ENCODE data around the gene TRIM9. TPM values are rescaled to one million over a fixed set of nuclear protein-coding genes. Genes with fewer than 3 reads are reported as not detected.

TRIM9 gene
- total RNA-seq, 2 donors from 2014 or later: 0.78 to 9.2 TPM

GRCh38 chr14:51022769-51023168, 72.1 kb downstream of the TRIM9 start:
- Histone ChIP-seq H3K4me3 (no peak overlapping the region), H3K36me3 (replicated peaks in 1 of 2; ENCODE audit: insufficient read depth in 1 of 2, low read depth in 2 of 2) (no peaks in the 10 kb centered on the region), H3K4me1 (no peaks in the 10 kb centered on the region), H3K27me3 (no peaks in the 10 kb centered on the region), H3K27ac (no peak overlapping the region), H3K9me3 (no peaks in the 10 kb centered on the region)
- intact Hi-C loops (cut with DNase I): no loop called here
- 78 to 92% methylated on average over 4 of the region's 4 CpGs for WGBS, 2 donors
- TF ChIP-seq POLR2A (IDR thresholded peaks at IDR 0.05): no peak
- TF ChIP-seq, protein P1, sequence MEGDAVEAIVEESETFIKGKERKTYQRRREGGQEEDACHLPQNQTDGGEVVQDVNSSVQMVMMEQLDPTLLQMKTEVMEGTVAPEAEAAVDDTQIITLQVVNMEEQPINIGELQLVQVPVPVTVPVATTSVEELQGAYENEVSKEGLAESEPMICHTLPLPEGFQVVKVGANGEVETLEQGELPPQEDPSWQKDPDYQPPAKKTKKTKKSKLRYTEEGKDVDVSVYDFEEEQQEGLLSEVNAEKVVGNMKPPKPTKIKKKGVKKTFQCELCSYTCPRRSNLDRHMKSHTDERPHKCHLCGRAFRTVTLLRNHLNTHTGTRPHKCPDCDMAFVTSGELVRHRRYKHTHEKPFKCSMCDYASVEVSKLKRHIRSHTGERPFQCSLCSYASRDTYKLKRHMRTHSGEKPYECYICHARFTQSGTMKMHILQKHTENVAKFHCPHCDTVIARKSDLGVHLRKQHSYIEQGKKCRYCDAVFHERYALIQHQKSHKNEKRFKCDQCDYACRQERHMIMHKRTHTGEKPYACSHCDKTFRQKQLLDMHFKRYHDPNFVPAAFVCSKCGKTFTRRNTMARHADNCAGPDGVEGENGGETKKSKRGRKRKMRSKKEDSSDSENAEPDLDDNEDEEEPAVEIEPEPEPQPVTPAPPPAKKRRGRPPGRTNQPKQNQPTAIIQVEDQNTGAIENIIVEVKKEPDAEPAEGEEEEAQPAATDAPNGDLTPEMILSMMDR (IDR thresholded peaks at IDR 0.05): no peak
- ATAC-seq (no peak), DNase-seq (no peak)

GRCh38 chr14:51020024-51020710, 74.7 kb downstream of the TRIM9 start:
- no peaks in the 10 kb centered on the region for H3K36me3 ChIP-seq (replicated peaks in 1 of 2; ENCODE audit: insufficient read depth in 1 of 2, low read depth in 2 of 2)
- no peak overlapping the region for H3K4me3 ChIP-seq
- no peaks in the 10 kb centered on the region for H3K4me1 ChIP-seq
- H3K27ac ChIP-seq: no peak overlapping the region
- 78 to 79% methylated on average over 11 of the region's 11 CpGs for whole genome bisulfite sequencing, 2 donors
- no peaks in the 10 kb centered on the region for H3K9me3 ChIP-seq
- intact Hi-C loops (cut with DNase I): no loop called here
- TF ChIP-seq, protein P1 (IDR thresholded peaks at IDR 0.05): no peak
- TF ChIP-seq POLR2A (IDR thresholded peaks at IDR 0.05): no peak
- no peaks in the 10 kb centered on the region for H3K27me3 ChIP-seq
- ATAC-seq (no peak), DNase-seq (no peak)

- Histone ChIP-seq H3K4me3 (no peak overlapping the region), H3K36me3 (replicated peaks in 1 of 2; ENCODE audit: insufficient read depth in 1 of 2, low read depth in 2 of 2) (no peaks in the 10 kb centered on the region), H3K9me3 (no peaks in the 10 kb centered on the region), H3K4me1 (no peaks in the 10 kb centered on the region), H3K27ac (no peak overlapping the region), H3K27me3 (no peaks in the 10 kb centered on the region)
- no peak for DNase-seq
- WGBS, 2 donors: 65 to 70% methylated on average over 1 of the region's 1 CpG
- no peak for ATAC-seq
- TF ChIP-seq, protein P1 (IDR thresholded peaks at IDR 0.05): no peak
- TF ChIP-seq POLR2A (IDR thresholded peaks at IDR 0.05): no peak
- intact Hi-C loops (cut with DNase I): no loop called here
Measured at GRCh38 chr14:51019089-51019488, 75.8 kb downstream of the TRIM9 start.

- DNase-seq (no peak), ATAC-seq (no peak)
- TF ChIP-seq, protein P1 (IDR thresholded peaks at IDR 0.05): no peak
- no peak for TF ChIP-seq POLR2A (IDR thresholded peaks at IDR 0.05)
- H3K4me3 ChIP-seq: no peak overlapping the region
- H3K27ac ChIP-seq: no peak overlapping the region
- no peaks in the 10 kb centered on the region for H3K4me1 ChIP-seq
- H3K9me3 ChIP-seq: no peaks in the 10 kb centered on the region
- H3K27me3 ChIP-seq: no peaks in the 10 kb centered on the region
- intact Hi-C loops (cut with DNase I): no loop called here
- no peaks in the 10 kb centered on the region for H3K36me3 ChIP-seq (replicated peaks in 1 of 2; ENCODE audit: insufficient read depth in 1 of 2, low read depth in 2 of 2)
- WGBS, 2 donors: 80 to 87% methylated on average over 4 of the region's 4 CpGs
Measured at GRCh38 chr14:51018521-51018920, 76.4 kb downstream of the TRIM9 start.

DNA sequence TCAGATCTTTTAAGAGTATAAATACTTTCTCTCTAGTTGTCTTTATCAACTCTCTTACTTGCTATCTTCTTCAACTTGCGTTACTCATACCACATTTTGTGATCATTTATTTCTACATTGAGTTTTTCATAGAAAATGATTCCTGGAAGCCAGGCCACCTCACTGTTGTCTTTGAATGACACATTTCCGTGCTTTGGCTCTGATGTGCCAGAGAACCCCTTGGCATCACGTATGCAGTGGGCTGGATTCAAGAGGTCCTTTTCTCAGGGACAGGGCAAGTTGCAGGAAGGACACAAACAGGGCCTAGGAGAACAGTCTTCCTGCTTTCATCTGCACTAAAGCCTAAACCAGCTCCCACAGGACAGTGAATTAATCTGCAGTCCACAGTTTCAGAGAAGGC, 80.3 kb downstream of the TRIM9 start:
- ATAC-seq (no peak), DNase-seq (no peak)
- no peak for TF ChIP-seq POLR2A (IDR thresholded peaks at IDR 0.05)
- TF ChIP-seq, protein P1 (IDR thresholded peaks at IDR 0.05): no peak
- Histone ChIP-seq H3K9me3 (no peaks in the 10 kb centered on the region), H3K27me3 (no peaks in the 10 kb centered on the region), H3K27ac (no peak overlapping the region), H3K4me3 (no peak overlapping the region), H3K4me1 (no peaks in the 10 kb centered on the region), H3K36me3 (replicated peaks in 1 of 2; ENCODE audit: insufficient read depth in 1 of 2, low read depth in 2 of 2) (no peaks in the 10 kb centered on the region)
- intact Hi-C loops (cut with DNase I): no loop called here
- 74 to 81% methylated on average over 3 of the region's 3 CpGs for WGBS, 2 donors
